ENCODE data around the gene TGFBR2.
A peak's percentile ranks its signal among the peaks of the same experiment; 100 is the strongest.

Gene TGFBR2

DNA sequence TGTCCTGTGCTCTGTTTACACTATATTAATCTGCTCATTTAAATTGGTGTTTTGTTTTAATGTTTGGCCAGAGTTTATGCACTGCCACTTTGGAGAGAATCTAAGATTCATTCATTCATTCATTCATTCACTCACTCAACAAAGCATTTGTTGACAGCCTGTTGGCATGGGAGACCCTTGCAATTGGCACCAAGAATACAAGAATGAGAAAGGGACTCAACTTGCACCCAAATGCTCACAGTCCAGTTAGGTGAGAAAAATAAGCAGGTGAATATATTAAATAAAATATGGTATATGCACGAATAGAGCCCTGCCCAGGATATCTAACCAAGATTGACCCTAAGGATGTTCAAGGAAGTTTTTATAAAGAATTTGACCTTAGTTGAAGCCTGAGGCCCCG is 80.4 kb downstream of the TGFBR2 start (continued):
- TF ChIP-seq, protein P1, sequence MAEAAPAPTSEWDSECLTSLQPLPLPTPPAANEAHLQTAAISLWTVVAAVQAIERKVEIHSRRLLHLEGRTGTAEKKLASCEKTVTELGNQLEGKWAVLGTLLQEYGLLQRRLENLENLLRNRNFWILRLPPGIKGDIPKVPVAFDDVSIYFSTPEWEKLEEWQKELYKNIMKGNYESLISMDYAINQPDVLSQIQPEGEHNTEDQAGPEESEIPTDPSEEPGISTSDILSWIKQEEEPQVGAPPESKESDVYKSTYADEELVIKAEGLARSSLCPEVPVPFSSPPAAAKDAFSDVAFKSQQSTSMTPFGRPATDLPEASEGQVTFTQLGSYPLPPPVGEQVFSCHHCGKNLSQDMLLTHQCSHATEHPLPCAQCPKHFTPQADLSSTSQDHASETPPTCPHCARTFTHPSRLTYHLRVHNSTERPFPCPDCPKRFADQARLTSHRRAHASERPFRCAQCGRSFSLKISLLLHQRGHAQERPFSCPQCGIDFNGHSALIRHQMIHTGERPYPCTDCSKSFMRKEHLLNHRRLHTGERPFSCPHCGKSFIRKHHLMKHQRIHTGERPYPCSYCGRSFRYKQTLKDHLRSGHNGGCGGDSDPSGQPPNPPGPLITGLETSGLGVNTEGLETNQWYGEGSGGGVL (tag by site-specific recombination; IDR thresholded peaks at IDR 0.05) = no peak
- TF ChIP-seq ZFP69B (tag by site-specific recombination; IDR thresholded peaks at IDR 0.05) = no peak
- no peak for TF ChIP-seq ZNF23 (tag by site-specific recombination; IDR thresholded peaks at IDR 0.05; ENCODE audit: borderline replicate concordance)
- TF ChIP-seq ZIC2 (tag by site-specific recombination; IDR thresholded peaks at IDR 0.05) = no peak
- TF ChIP-seq ZNF521 (tag by site-specific recombination; IDR thresholded peaks at IDR 0.05) = no peak
- no peak for TF ChIP-seq ZNF548 (tag by site-specific recombination; IDR thresholded peaks at IDR 0.05)

DNA sequence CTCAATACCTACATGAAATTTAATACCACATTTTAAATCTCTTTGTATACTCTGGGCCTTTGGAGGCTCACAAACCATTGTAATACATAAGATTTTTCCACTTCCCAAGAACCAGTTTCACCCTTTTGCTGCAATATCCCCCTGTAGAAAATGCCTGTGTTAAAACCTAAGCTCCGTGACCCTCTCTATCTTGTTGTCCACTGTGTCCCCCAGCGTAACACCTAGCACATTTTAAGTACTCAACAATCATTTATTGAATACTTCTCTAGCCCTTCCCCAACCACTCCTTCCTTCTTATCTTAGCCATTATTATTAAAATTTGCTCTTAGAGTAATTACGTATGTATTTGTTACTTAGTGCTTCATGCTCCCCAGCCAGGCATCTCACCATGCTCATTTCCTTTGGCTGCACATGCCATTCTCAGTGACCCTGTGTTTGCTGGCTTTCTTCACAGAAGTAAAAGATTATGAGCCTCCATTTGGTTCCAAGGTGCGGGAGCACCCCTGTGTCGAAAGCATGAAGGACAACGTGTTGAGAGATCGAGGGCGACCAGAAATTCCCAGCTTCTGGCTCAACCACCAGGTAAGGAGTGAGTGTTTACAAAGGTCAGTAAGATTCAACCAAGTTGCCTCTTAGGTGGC is 81.6 kb downstream of the TGFBR2 start:
- Histone ChIP-seq H3K27ac (ENCODE audit: extremely low read depth, low read depth, low read length) (no peak overlapping the region), H3K36me3 (ENCODE audit: control insufficient read depth in 2 of 2, insufficient read depth in 1 of 2, low read length in 2 of 2) (peaks cover 0 to 34% of the 10 kb centered on the region in 2 experiments; a peak in 1 of 3 replicates)
- CTCF ChIA-PET = interaction anchor here (1.7 kb wide), 1 partner anchor 29 kb away, joined by 3 read pairs; no protein-coding TSS in a partner anchor

DNA sequence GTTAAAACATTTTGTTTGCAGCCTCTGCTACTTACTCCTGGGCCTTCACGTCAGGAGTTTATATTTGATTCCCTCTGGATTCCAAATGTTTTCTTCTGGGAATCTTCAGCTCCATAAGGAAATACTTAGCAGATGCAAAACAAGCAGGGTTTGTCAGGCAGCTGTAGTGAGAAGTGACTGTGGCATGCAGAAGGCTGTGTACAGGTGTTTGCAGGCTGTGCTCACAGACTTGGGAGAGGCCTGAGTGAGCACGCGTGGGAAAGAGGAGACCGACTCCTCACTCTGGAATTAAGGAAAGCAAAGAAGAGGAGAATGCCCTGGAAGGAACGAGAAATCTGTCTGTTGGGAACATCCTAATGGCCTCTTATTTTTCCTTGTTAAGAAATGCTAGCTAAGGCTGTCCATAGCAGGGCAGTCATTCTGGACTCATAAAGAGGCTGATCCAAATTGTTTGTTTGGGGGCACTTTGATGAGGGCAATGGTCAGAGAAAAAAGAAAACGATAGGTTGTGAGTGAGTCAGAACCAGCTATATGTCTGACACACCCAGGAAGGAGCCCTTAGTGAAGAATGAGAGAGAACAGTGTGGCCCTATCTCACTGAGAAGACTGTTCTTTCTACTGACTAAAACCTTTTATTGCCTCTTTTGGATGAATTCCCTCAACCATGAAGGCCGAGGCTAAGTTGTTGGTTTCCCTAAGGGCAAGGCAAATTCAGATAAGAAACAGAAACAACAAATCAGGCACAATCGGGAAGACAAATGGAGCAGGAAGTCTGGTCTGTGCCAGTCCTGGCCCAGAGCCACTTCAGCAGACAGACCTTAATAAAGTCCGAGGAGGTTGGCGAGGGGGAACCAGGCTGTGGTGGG is 82.6 kb downstream of the TGFBR2 start:
- Histone ChIP-seq H3K27ac (ENCODE audit: extremely low read depth, low read depth, low read length) (peak overlapping the region; percentile 57), H3K9me3 (ENCODE audit: control insufficient read depth, insufficient read depth, low read depth, low read length) (no peaks in the 10 kb centered on the region), H3K4me1 (ENCODE audit: control insufficient read depth, insufficient read depth, low read length) (peaks cover 4% of the 10 kb centered on the region), H3K36me3 (ENCODE audit: control insufficient read depth in 2 of 2, insufficient read depth in 1 of 2, low read length in 2 of 2) (peaks cover 0 to 34% of the 10 kb centered on the region in 2 experiments; a peak in 1 of 3 replicates), H3K4me3 (ENCODE audit: low read depth, low read length) (no peak overlapping the region)
- POLR2A ChIA-PET = interaction anchor here (1.0 kb wide), 1 partner anchor 82 kb away, joined by 3 read pairs; no protein-coding TSS in a partner anchor
- CTCF ChIA-PET = interaction anchor here (0.7 to 5.4 kb wide), 4 partner anchors 28 to 491 kb away, joined by 3 to 28 read pairs (median 3); no protein-coding TSS in a partner anchor
- TF ChIP-seq, protein P2, sequence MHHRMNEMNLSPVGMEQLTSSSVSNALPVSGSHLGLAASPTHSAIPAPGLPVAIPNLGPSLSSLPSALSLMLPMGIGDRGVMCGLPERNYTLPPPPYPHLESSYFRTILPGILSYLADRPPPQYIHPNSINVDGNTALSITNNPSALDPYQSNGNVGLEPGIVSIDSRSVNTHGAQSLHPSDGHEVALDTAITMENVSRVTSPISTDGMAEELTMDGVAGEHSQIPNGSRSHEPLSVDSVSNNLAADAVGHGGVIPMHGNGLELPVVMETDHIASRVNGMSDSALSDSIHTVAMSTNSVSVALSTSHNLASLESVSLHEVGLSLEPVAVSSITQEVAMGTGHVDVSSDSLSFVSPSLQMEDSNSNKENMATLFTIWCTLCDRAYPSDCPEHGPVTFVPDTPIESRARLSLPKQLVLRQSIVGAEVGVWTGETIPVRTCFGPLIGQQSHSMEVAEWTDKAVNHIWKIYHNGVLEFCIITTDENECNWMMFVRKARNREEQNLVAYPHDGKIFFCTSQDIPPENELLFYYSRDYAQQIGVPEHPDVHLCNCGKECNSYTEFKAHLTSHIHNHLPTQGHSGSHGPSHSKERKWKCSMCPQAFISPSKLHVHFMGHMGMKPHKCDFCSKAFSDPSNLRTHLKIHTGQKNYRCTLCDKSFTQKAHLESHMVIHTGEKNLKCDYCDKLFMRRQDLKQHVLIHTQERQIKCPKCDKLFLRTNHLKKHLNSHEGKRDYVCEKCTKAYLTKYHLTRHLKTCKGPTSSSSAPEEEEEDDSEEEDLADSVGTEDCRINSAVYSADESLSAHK (tag by site-specific recombination; IDR thresholded peaks at IDR 0.05) = 0 out of 2 replicates have a peak, but pooled peaks have one; percentile 26
- no peak for TF ChIP-seq GFI1B (tag by site-specific recombination; IDR thresholded peaks at IDR 0.05)
- no peak for TF ChIP-seq ZNF416 (tag by site-specific recombination; IDR thresholded peaks at IDR 0.05)
- TF ChIP-seq ZNF155 (tag by site-specific recombination; IDR thresholded peaks at IDR 0.05) = no peak
- TF ChIP-seq ZXDB (tag by site-specific recombination; IDR thresholded peaks at IDR 0.05) = 0 out of 2 replicates have a peak, but pooled peaks have one; percentile 34
- TF ChIP-seq RBAK (tag by site-specific recombination; IDR thresholded peaks at IDR 0.05) = no peak
- TF ChIP-seq FEZF1 (tag by site-specific recombination; IDR thresholded peaks at IDR 0.05) = peak; percentile 95
- TF ChIP-seq, protein P3, sequence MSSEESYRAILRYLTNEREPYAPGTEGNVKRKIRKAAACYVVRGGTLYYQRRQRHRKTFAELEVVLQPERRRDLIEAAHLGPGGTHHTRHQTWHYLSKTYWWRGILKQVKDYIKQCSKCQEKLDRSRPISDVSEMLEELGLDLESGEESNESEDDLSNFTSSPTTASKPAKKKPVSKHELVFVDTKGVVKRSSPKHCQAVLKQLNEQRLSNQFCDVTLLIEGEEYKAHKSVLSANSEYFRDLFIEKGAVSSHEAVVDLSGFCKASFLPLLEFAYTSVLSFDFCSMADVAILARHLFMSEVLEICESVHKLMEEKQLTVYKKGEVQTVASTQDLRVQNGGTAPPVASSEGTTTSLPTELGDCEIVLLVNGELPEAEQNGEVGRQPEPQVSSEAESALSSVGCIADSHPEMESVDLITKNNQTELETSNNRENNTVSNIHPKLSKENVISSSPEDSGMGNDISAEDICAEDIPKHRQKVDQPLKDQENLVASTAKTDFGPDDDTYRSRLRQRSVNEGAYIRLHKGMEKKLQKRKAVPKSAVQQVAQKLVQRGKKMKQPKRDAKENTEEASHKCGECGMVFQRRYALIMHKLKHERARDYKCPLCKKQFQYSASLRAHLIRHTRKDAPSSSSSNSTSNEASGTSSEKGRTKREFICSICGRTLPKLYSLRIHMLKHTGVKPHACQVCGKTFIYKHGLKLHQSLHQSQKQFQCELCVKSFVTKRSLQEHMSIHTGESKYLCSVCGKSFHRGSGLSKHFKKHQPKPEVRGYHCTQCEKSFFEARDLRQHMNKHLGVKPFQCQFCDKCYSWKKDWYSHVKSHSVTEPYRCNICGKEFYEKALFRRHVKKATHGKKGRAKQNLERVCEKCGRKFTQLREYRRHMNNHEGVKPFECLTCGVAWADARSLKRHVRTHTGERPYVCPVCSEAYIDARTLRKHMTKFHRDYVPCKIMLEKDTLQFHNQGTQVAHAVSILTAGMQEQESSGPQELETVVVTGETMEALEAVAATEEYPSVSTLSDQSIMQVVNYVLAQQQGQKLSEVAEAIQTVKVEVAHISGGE (tag by site-specific recombination; conservative IDR thresholded peaks at IDR 0.05; ENCODE audit: low read depth) = no peak
- TF ChIP-seq ZNF792 (tag by site-specific recombination; IDR thresholded peaks at IDR 0.05) = no peak
- TF ChIP-seq KLF1 (tag by site-specific recombination; IDR thresholded peaks at IDR 0.05) = no peak

More for the DNA sequence above, 81.6 kb downstream of the TGFBR2 start:
- no peak overlapping the region for H3K4me3 ChIP-seq (ENCODE audit: low read depth, low read length)
- peaks cover 4% of the 10 kb centered on the region for H3K4me1 ChIP-seq (ENCODE audit: control insufficient read depth, insufficient read depth, low read length)
- no peak for TF ChIP-seq SETDB1 (IDR thresholded peaks at IDR 0.05; ENCODE audit: insufficient read length, low read length)
- no peak for TF ChIP-seq ZNF133 (tag by site-specific recombination; IDR thresholded peaks at IDR 0.05)
- no peak for TF ChIP-seq KLF7 (tag by site-specific recombination; IDR thresholded peaks at IDR 0.05; ENCODE audit: borderline replicate concordance)
- TF ChIP-seq ZNF830 (tag by site-specific recombination; IDR thresholded peaks at IDR 0.05; ENCODE audit: low read depth) = no peak
- no peak for TF ChIP-seq IKZF3 (tag by site-specific recombination; IDR thresholded peaks at IDR 0.05)
- TF ChIP-seq BCL11B (tag by site-specific recombination; IDR thresholded peaks at IDR 0.05; ENCODE audit: low read depth) = no peak
- TF ChIP-seq ZNF621 (tag by site-specific recombination; IDR thresholded peaks at IDR 0.05) = no peak
- TF ChIP-seq ZNF624 (tag by site-specific recombination; IDR thresholded peaks at IDR 0.05) = no peak
- TF ChIP-seq, protein P4, sequence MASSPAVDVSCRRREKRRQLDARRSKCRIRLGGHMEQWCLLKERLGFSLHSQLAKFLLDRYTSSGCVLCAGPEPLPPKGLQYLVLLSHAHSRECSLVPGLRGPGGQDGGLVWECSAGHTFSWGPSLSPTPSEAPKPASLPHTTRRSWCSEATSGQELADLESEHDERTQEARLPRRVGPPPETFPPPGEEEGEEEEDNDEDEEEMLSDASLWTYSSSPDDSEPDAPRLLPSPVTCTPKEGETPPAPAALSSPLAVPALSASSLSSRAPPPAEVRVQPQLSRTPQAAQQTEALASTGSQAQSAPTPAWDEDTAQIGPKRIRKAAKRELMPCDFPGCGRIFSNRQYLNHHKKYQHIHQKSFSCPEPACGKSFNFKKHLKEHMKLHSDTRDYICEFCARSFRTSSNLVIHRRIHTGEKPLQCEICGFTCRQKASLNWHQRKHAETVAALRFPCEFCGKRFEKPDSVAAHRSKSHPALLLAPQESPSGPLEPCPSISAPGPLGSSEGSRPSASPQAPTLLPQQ (tag by site-specific recombination; IDR thresholded peaks at IDR 0.05) = no peak
- no peak for TF ChIP-seq ZFP69B (tag by site-specific recombination; IDR thresholded peaks at IDR 0.05)
- POLR2A ChIA-PET = no interaction called here
- no peaks in the 10 kb centered on the region for H3K9me3 ChIP-seq (ENCODE audit: control insufficient read depth, insufficient read depth, low read depth, low read length)

Measured in HEK293 (cell line).